SK-N-SH (cell line): ENCODE measurements around the gene UBE2K.
"Not testable (repeated sequence)": the region's sequence is repeated elsewhere in the genome, so short reads cannot be mapped to it uniquely, and the experiment has no call there.

ENCODE experiments used
- EP300 ChIP-seq, 2 experiments: IDR thresholded peaks; 2 replicates each; pipeline versions ENCODE4 v1.4.0 to v1.6.1; 2012; ENCODE audit warnings: borderline replicate concordance in 1 of 2, low read depth in 1 of 2, low read length in 1 of 2
- GABPA ChIP-seq: IDR thresholded peaks from 2 replicates; pipeline ENCODE4 v1.4.0; 2012; ENCODE audit warnings: low read depth, mild to moderate bottlenecking
- ZBTB33 ChIP-seq: IDR thresholded peaks from 2 replicates; pipeline ENCODE4 v1.4.0; 2012; ENCODE audit warnings: low read depth, borderline replicate concordance

GRCh38 chr4:39813761-39814160, 115.8 kb downstream of the UBE2K start:
- not testable (repeated sequence) for TF ChIP-seq EP300 (IDR thresholded peaks at IDR 0.05; ENCODE audit: borderline replicate concordance in 1 of 2, low read depth in 1 of 2, low read length in 1 of 2); ZBTB33; GABPA
